GM19238 (cell line): ENCODE measurements around the gene JUP.
"Not testable (repeated sequence)": the region's sequence is repeated elsewhere in the genome, so short reads cannot be mapped to it uniquely, and the experiment has no call there.

Experiments
- DNase-seq: peaks from one replicate; pipeline ENCODE4 v3.0.0; 2011; ENCODE audit warnings: low spot score; ENCODE audit not compliant: insufficient read length

JUP gene

DNA sequence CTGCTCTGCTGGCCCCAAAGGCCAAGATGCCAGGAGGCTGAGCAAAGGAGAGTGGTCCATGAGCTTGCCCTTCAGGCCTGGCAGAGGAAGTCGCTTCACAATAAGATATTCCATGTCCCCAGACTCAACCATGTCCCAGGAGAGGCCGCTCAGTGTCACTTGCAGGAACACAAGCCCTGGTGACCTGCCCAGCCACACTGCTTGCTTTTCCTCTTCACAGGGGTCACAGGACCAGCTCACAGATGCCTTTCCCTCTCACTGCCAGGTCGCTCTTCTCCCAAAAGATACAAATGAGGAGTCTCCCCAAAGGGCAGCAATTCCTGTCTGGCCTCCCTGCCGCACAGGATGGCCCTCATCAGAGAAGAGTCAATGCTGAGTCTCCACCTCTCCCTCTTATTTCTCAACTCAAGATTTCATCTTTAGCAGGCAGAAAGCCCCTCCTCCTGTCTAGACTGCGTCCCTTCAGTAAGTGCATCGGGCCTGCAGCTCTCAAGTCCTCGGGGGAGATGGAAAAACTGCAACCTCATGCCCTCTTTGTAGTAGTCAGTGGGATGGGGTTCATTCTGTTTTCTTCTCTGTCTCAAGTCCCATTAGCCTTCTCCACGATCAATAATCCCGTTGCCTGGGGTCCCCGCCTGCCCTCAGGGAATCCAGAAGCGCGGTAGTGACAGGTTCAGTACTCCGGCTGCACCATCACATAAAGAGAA is 5.0 kb downstream of the JUP start:
- no peak for DNase-seq

DNA sequence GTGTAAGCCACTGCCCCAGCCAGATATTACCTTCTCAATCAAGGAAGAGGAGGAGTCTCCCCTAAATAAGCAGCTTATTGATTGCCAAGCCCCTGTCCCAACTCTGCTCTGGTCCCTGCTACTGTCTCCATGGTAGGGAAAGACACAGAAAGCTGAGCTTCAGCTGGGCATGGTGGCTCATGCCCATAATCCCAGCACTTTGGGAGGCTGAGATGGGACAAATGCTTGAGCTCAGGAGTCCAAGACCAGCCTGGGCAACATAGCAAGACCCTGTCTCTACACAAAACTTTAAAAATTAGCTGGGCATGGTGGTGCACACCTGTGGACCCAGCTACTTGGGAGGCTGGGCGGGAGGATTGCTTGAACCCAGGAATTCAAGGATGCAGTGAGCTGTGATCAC is 6.6 kb downstream of the JUP start:
- no peak for DNase-seq

DNA sequence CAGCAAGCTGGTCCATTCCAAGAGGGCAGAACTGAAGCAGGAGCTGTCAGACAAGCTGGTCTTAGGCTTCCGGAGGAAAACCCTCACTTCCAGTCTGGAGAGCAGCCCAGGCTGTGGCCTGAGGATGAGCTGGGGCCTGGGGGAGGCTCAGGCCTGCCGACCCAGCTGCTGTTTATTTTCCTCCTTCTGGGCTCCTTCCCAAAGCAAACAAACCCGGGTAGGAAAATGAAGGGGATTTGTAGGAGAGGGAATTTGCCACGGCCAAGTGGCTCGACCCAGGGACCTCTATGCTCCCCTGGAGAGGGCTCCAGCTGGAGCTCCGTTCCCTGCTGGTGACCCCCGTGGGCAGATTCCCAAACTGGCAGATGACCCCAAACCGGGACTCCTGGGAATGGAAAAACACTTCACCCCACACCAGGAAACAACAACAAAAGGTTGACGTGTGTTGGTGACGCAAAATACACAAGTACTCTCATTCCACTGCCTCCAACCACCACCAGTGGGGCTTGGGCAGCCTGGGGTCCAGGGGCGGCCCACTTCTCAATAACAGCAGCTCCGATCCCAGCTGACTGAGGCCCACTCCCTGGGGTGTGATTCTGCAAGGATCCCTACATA is 8.8 kb downstream of the JUP start:
- DNase-seq, result no peak

DNA sequence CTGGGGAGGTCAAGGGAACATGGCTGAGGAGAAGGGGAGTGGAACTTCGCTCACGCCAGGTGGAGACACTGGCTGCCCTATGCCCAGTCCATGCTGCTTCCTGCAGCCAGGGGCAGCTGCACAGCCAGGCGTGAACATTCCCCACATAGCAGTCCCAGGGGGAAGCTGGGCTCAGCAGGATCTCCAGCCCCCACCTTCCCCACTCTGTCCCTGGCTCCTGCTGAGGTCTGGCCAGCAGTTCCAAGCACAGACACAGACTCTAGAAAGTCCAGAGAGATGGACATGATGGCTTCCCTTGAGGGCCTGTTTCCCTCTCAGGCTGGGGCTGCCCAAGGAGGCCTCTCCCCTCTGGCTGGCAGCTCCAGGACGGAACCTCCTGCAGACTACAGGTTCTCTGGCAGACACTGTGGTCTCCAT is 9.3 kb downstream of the JUP start:
- no peak for DNase-seq

DNA sequence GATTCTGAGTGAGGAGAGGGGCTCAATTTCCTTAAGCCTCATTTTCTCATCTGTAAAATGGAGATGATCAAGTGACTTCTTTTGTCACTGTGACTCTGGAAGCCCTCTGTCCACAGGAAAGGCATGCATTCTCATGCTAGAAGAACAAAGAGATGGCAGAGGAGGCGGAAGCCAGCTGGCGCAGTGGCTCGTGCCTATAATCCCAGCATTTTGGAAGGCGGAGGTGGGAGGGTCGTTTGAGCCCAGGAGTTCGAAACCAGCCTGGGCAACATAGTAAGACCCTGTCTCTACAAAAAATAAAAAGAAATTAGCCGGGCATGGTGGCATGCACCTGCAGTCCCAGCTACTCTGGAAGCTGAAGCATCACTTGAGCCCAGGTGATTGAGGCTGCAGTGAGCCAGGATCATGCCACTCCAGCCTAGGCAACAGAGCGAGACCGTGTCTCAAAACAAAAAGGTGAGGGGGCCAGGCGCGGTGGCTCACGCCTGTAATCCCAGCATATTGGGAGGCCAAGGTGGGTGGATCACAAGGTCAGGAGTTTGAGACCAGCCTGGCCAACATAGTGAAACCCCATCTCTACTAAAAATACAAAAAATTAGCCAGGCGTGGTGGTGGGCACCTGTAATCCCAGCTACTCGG is 10.1 kb downstream of the JUP start:
- DNase-seq, result not testable (repeated sequence)

DNA sequence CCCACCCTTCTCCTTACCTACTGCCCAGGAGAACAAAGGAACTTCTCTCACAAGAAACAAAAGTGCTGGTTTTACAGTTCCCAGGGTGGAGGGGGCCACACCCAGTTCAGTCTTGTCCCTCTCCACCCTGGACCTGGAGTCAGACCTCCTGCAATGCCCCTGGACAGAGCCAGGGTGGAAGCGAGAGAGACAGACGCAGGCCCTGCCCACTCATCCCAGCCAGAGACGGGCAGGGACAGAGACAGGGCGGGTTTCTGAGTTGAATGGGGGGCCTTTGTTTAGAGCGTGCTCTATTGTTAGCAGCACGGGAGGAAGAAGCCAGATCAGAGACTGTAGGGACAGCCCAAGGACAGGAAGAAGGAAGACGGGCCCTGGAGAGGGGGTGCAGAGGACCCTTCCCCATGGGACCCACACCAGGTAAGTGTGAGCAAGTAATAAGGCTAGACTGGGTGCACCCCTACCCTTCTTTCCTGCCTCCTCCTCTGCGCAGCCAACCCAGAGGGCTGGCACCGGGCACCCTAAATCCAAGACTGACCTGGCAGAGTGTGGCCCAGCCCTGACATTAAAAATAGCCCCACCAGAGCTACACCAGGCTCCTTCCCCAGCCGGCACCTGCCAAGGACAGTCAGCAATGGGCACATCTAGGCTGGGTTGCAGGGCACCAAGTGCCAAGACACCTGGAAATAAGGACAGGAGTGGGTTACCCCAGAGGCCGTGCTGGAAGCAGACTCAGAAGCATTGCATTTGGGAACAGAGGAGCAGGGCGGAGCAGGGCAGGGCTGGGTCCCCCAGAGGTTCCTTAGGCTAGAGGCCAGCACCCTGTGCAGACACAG is 10.9 kb downstream of the JUP start:
- no peak for DNase-seq

DNA sequence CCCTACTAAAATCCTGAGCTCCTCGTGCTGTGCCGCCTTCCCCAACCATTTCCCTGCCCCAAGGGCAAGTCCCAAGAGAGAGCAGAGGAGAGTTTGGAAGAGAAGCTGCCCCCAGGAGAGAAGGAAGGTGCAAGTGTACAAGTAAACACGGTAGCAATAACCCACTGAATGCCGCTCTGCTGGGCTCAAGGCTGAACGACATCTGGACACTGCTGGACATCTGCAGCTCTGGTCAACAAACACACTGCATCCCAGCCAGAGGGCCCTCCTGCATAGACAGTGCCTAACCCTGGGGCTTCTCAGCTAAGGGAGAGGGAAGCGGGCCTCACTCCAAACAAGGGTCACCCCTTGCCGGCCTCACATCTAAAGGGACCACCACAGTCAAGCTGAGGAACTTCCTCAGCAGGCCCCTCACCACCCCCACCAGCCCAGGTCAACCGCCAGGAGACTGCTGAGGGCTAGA is 12.7 kb downstream of the JUP start:
- DNase-seq, result no peak

DNA sequence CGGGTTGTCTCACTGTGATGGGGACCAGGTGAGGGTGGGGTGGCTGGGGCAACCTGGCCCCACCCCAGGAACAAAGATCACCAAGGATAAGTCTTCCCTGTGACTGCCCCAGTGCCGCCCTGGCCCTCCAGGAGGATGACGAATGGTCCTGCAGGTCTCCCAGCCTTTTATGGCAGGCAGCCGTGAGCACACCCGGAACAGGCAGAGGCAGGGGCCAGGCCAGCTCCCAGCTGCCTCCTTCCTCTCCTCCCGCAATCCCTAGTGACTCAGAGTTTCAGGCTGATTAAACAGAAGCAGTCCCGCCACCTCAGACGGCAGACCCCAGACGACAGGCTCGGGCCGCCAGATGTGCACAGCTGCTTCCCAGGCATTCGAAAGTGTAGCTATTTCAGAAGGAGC is 13.3 kb downstream of the JUP start:
- DNase-seq, result no peak

DNA sequence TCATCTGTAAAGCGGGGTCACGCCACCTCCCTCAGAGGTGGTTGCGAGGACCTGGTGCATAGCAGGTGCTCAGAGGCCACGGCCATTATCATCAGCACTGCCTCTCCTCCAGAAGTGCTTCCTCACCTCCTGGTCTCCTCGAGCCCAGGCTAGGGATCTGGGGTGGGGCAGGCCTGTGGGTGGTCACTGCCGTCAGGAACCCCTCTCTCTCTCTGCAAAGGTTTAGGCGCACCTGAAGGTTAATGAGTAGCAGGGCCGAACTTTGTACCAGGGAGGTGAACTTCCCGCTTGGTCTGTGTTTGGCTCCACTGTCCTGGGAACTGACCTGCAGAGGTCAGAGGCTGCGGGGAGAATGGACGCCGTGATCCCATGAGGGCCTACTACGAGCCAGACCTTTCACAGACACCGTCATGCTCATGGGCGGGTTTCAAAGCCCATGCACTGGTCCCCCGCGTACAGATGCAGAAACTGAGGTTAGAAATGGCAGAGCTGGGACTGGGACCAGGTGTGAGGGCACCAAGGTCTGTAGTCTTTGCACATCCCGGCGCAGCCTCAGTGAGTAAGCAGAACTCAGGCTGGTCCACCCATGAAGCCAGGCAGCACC is 13.8 kb downstream of the JUP start:
- DNase-seq, result no peak

DNA sequence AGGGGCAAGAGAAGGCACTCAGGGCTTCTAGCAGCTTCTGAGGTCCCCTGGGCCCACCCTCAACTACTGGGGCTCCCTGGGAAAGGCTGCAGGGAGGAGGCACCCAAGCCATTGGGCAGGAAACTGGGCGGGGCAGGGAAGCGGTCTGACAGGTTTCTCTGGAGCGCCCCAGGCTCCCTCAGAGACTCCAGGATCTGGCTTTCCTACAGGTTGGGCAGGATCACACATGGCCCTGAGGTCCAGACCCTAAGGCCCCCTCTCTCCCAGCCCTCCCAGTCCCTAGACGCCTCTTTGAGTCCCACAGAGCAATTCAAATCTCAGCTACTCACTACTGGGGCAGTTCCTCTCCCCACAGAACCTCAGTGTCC is 14.3 kb downstream of the JUP start:
- DNase-seq, result no peak

DNA sequence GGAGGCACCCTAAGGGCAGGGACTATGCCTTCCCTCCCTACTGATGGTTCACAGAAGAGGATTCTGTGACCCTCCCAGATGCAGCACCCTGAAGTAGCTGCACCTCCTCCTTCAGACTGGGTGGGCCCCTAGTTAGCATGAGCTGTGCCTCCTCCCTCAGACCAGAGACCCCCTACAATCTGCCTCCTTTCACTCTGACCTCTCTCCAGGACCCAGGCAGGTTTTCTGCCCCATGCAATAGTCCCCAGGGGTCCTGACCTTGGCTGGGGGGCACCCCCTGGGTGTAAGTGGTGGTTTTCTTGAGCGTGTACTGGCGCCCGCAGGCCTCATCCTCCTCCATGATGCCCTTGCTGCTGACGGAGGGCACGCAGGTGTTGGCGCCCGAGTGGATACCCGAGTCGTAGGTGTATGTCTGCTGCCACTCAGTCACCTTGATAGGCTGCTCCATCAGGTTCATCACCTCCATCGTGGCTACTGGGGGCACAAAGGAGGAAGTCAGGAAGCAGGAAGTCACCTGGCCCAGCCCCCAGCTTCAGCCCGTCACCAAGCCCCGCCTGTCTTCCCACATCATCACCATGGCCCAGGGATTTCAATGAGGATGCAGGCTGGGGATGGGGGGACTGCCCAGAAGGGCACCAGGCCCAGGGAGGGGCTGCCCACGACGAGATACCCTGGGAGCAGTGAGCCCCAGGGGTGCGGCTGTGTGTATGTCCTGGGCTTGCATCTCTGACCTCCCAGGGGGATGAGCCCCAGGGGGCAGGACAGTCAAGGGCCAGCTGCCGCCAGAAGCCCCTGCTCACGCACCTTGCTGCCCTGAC is 14.9 kb downstream of the JUP start:
- DNase-seq, result no peak

DNA sequence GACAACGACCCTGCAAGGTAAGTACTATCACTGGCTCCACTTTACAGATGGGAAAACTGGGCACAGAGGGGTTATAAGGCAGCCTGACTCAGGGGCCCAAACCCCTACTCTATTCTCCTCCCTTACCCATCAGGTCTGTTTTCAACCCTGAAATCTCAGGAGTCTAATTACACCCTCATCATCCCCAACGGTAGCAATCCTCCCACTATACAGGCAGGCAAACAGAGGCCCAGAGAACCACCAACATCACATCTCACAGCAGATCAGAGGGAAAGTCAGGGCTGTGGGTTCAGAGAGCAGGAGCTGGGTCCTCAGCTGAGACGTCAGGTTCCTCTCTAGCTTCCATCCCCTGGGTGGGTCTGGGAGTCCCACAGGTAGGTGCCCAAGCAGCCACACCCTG is 16.5 kb downstream of the JUP start:
- no peak for DNase-seq

DNA sequence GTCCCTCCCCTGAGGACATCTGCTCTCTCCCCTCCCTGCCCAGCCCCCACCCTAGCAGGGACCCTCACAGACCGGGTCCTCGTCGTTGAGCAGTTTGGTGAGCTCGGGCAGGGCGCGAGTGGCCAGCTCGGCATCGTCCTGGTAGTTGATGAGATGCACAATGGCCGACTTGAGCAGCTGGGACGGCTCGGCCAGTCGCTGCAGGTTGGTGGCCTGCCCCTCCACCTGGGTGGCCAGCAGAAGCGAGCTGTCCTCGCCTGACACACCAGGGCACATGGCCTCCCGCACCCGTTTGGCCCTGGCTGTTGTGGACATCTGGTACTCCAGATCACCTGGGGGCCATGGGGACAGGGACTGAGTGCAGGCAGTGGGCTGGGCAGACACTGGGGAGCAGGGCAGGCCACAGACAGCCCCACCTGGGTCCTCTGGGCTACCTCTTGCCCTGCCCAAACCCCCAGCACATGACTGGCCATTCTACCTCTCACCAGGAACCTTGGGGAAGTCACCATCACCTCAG is 17.1 kb downstream of the JUP start:
- no peak for DNase-seq

DNA sequence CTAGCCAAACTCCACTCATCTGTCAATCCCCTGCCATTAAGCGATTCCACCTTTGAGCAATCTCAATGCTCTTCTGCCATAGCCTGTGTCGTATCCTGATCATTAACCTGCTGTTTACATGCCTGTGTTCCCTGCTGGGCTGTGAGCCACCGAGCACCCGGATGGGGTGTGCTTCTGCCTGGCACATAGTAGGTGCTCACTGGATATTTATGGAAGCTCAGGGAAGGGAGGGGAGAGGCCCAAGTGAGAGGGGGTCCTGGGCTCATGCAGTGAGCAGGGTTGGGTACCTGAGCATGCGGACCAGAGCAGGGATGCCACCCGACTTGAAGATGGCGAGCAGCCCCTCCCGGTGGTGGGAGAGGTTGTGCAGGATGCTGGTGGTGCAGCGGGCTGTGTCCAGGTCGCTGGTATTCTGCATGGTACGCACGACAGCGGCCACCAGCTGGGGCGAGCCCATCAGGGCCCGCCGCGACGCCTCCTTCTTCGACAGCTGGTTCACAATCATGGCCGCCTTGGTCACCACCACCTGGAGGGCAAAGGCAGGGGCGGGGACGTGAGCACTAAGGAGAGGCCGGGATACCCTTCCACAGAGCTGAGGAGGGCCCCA is 17.7 kb downstream of the JUP start:
- DNase-seq, result no peak

DNA sequence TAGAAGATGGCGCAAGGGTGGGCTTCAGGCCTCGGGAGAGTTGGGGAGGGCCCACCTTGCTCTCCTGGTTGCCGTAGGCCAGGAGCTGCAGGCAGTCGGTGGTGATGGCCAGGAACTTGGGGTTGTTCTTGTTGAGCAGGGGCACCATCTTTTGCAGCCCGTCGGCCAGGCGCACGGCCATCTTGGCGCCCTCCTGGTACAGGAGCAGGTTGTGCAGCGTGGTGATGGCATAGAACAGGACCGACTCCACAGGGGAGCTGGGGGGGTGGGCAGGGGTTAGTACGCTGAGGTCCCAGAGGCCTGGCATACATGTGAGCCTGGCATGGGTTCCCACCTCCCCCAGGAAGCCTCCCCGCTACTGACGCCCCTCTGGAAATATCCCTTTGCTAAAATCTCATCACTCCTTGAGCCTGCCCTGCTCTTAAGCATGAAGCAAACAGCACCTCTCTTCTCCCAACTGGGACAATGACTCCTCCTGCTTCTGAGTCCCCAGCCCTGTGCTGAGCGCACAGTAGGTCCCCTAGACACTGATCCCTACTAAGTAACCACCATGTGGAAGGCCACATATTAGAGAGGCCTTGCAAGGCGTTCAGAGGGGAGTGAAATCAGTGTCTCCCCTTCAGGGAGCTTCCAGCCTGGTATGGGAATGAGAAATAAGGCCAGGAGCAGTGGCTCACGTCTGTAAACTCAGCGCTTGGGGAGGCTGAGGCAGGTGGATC is 19.0 kb downstream of the JUP start:
- no peak for DNase-seq

DNA sequence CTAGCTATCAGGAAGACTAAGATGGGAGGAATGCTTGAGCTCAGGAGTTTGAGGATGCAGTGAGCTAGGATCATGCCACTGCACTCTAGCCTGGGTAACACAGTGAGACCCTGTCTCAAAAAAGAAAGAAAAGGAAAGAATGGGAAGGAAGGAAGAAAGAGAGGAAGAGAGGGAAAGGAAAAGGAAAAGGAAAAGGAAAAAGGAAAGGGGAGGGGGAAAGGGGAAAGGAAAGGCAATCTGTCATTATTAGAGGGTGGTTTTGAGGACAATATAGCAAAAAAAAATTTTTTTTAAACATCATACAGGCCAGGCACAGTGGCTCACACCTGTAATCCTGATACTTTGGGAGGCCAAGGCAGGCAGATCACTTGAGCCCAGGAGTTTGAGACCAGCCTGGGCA is 20.4 kb downstream of the JUP start:
- DNase-seq, result no peak

DNA sequence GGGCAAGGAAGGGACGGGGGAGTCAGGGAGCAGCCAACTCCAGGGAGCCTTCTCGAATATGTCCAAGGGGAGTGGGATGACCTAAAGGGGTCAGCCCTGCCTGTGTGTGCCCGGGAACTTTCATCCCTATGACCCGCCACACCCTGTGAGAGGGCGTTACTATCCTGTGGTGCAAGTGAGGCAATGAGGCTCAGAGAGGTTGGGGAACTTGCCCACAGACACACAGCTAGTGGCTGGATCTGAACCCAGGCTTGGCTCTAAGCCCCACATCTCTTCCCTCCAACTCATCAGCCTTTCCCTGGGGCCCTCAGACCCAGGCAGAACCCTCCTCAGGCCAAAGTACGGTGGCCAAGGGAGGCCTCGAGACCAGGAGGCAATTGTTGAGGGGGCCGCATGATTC is 23.2 kb downstream of the JUP start:
- DNase-seq, result no peak

DNA sequence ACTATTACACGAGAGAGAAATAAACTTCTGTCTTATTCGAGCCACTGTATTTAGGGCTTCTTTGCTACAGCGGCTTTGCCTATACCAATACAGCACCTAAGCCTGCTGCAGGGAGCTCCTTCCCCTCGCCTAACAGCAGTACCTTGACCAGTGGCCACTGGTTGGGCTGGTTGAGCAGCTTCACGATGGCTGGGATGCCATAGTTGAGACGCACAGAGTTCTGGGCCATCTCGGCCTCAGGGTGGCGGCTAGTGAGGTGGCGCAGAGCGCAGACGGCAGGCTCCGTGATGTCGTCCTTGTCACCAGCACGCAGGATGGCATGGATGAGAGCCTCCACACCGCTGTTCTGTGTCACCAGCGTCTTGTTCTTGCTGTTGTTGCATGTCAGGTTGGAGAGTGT is 23.7 kb downstream of the JUP start:
- DNase-seq, result no peak

DNA sequence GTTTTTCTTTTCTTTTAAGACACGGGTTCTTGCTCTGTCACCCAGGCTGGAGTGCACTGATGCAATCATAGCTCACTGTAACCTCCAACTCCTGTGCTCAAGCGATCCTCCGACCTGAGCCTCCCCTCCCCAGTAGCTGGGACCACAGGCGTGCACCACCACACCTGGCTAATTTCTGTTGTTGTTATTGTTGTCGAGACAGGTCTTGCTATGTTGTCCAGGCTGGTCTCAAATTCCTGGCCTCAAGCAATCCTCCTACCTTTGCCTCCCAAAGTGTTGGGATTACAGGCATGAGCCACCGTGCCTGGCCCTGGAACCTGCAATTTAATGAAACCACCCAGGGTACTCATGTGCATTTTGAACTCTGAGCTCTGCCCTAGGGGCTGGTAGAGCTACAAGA is 24.1 kb downstream of the JUP start:
- DNase-seq, result no peak
